Measurements from ENCODE around the gene REEP3.
A peak's percentile ranks its signal among the peaks of the same experiment; 100 is the strongest.

Gene REEP3

DNA sequence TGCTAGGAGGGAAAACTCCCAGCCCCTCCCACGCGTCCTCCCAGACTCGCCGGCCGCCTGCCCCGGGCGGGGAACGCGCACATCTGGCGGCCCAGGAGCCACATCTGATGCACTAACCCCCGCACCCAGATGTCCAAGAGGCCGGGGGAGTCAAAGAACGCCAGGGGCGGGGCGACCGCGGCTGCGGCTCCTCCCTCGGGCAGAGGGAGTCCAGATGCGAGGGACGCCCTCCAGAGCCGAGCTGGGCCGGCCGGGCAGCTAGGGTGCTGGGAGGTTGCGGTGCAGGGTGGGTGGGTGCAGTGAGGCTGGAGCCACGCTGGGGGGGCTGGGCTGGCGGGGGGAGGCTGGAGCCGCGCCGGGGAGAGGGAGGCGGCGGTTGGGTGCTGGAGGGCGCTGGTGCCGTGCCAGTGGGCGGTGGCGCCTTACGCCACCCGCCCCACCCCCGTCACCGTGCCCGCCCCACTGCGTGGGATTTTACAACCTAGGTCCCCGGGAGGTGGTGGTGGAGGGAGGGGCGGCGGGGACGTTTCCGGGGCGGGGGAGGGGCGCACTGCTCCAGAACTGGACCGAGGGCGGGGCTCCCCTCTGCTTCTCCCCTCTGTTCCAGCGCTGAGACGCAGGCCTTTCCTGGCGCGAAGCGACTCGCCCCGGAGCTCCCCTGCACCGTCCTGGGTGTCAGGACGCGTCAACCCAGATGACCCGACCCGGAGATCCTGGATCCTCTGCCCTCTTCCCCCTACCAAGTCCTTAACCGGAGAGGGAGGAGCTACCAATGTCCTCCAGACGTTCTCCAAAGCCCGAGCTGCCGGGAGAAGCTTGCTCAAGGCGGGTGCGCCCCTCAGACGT is 109.1 kb downstream of the REEP3 start:
- DNase-seq, result peak; percentile 86
- no peaks in the 10 kb centered on the region for H3K27me3 Mint-ChIP-seq
- peak overlapping the region; percentile 85 for H3K4me3 Mint-ChIP-seq
- H3K4me1 Mint-ChIP-seq (ENCODE audit: low read depth), result peaks cover 36% of the 10 kb centered on the region
- no peaks in the 10 kb centered on the region for H3K9me3 Mint-ChIP-seq
- H3K27ac Mint-ChIP-seq, result peak overlapping the region; percentile 88
- H3K36me3 Mint-ChIP-seq (ENCODE audit: low read depth), result no peaks in the 10 kb centered on the region

- Mint-ChIP-seq H3K4me3 (peak overlapping the region; percentile 85), H3K27ac (peak overlapping the region; percentile 84), H3K9me3 (no peaks in the 10 kb centered on the region), H3K4me1 (ENCODE audit: low read depth) (peaks cover 36% of the 10 kb centered on the region), H3K36me3 (ENCODE audit: low read depth) (no peaks in the 10 kb centered on the region), H3K27me3 (no peaks in the 10 kb centered on the region)
- no peak for DNase-seq
These were observed 109.9 kb downstream of the REEP3 start for GRCh38 chr10:63630931-63631680.

DNA sequence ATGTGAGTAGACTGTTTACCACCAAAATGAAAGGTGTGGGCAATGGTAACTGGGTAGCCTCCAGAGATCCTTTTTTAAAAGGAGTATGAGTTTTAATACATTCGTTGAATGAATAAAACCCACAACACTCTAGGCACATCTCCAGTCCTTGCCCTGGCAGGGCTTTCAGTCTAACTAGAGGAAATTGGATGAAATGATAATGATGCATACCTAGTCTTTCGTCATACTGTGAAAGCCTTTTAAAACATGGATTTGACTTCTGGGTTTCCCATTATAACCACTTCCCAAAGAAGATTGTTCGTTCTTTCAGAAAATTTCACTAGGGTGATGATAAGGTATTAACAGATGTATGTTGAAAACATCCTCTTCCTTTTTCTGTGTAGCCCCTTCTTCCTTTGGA is 110.8 kb downstream of the REEP3 start:
- Mint-ChIP-seq H3K4me1 (ENCODE audit: low read depth) (peaks cover 36% of the 10 kb centered on the region), H3K9me3 (no peaks in the 10 kb centered on the region), H3K36me3 (ENCODE audit: low read depth) (no peaks in the 10 kb centered on the region), H3K27me3 (no peaks in the 10 kb centered on the region), H3K4me3 (no peak overlapping the region), H3K27ac (no peak overlapping the region)
- no peak for DNase-seq

DNA sequence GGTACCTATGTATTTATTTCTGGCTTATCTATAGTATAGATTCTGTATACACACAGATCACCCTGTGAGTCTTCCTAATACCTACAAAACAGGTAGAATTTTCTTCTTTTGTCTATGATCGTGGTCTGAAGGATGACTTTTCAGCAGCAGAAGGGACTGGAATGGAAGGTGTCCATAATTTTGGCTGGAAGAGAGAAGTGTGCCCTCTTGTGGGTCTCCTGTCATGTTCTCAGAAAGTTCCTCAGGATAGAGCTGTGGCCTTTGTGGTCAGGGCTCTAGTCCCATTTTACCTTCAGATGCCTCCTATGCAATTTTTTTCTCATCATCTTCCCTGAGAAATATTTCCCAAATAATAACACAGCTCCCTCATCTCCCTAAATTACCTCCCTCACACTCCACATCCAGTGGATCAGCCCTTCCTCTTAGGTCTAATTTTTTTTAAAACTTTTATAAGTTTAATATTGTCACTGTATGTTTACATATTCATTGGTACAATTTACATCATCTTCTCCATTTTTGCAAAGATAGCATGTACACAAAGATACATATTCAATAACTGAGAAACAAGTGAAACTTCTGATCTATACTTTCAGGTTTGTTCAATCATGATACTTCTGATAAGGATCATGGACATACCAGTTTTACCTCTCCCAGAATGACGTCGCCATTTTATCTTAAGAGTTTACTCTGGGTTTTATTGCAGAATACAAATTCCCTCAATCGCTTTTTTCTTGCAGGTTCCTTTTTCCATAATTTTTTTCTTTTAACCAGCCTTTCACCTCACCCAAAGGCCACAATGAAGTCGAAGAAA is 112.7 kb downstream of the REEP3 start:
- Mint-ChIP-seq H3K4me1 (ENCODE audit: low read depth) (peaks cover 24% of the 10 kb centered on the region), H3K36me3 (ENCODE audit: low read depth) (no peaks in the 10 kb centered on the region), H3K27me3 (no peaks in the 10 kb centered on the region), H3K4me3 (no peak overlapping the region), H3K9me3 (no peaks in the 10 kb centered on the region), H3K27ac (no peak overlapping the region)
- no peak for DNase-seq

DNA sequence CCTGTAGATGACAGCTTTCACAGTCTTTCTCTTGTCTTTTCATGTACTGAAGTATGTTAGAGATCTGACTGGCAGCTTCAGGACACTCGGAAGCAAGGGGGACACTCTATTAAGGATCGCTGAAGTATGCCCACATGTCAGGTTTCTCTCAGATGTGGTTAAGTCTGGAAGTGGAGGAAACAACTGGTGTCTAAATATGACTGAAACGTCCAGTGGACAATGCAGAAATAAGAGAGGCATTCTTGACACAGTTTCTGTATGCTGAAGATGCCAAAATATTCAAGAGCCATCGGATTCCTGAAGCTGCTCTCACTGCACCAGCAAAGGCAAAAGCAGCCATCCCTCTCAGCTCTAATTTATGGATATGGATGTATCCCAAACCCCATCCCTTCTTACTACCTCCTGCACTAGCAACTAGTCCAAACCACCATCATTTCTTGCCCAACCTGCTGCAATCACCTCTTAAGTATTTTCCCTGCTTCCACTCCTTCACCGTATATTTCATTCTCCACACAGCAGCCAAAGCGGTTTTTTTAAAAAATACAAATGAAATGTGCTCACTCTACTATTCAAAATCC is 113.4 kb downstream of the REEP3 start:
- no peaks in the 10 kb centered on the region for H3K9me3 Mint-ChIP-seq

DNA sequence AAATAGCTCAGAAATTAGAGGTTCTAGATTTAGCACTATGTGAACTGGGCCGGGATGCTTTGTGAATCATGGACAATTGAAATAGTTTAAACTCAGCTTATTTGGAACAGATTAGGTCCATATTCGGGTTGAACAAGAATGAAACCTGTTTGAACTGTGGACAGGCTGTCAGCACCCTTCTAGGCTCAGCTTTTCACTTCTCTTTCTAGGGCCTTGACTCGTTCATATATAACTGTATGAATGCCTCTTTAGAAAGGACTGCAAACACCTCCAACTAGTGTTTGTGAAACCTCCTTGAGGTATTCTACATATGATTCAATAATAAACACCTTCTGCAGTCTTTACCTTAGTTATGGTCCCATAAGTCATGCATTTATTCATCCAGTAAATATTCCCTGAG is 115.6 kb downstream of the REEP3 start:
- Mint-ChIP-seq H3K4me1 (ENCODE audit: low read depth) (peaks cover 5% of the 10 kb centered on the region), H3K27ac (no peak overlapping the region), H3K9me3 (no peaks in the 10 kb centered on the region), H3K4me3 (no peak overlapping the region), H3K36me3 (ENCODE audit: low read depth) (no peaks in the 10 kb centered on the region), H3K27me3 (no peaks in the 10 kb centered on the region)
- DNase-seq, result no peak

More for the DNA sequence above, 113.4 kb downstream of the REEP3 start:
- Mint-ChIP-seq H3K36me3 (ENCODE audit: low read depth) (no peaks in the 10 kb centered on the region), H3K4me3 (no peak overlapping the region), H3K27ac (no peak overlapping the region), H3K27me3 (no peaks in the 10 kb centered on the region), H3K4me1 (ENCODE audit: low read depth) (peaks cover 17% of the 10 kb centered on the region)
- no peak for DNase-seq

DNA sequence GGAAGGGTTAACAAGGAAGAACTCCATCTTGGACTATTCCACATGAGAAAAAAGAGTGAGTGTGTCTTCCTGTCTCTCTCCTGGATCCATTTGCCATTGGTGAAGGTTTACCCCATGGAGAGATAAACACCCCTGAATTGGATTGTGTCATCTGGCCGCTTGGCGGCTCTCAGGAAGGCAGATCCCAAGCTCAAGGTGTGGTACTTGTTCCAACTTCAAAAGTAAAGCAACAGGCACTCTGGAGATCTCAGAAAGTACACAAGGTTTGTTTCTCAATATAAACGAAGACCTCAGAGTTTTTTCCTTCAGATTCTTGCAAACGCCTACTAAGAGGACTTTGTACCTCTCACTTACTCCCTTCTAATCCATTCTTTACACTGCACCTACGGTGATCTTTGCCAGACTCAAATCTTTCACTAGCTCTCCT is 116.7 kb downstream of the REEP3 start:
- no peak for DNase-seq
- no peak overlapping the region for H3K4me3 Mint-ChIP-seq
- no peaks in the 10 kb centered on the region for H3K9me3 Mint-ChIP-seq
- H3K36me3 Mint-ChIP-seq (ENCODE audit: low read depth), result no peaks in the 10 kb centered on the region
- H3K27me3 Mint-ChIP-seq, result no peaks in the 10 kb centered on the region
- H3K27ac Mint-ChIP-seq, result no peak overlapping the region
- H3K4me1 Mint-ChIP-seq (ENCODE audit: low read depth), result peaks cover 4% of the 10 kb centered on the region

DNA sequence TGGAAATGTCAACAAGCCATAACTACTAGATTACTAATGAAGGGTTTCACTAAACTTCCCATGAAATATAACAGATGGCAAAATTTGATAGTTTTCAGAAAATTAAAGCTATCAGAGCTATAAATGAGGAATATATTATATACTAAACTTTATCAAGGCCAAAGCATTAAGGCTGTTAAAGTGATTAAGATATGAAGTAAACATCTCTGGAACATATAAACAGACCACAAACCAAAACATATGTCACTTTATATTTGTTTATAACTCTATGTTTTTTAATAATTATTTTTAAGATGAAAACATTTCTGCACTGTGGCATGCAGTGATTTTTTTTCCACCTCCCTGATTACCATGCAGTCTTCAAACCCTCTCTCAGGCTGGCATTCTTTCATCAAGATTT is 120.2 kb downstream of the REEP3 start:
- Mint-ChIP-seq H3K9me3 (no peaks in the 10 kb centered on the region), H3K4me1 (ENCODE audit: low read depth) (peaks cover 10% of the 10 kb centered on the region), H3K4me3 (no peak overlapping the region), H3K27ac (no peak overlapping the region), H3K27me3 (no peaks in the 10 kb centered on the region), H3K36me3 (ENCODE audit: low read depth) (no peaks in the 10 kb centered on the region)
- DNase-seq, result no peak

DNA sequence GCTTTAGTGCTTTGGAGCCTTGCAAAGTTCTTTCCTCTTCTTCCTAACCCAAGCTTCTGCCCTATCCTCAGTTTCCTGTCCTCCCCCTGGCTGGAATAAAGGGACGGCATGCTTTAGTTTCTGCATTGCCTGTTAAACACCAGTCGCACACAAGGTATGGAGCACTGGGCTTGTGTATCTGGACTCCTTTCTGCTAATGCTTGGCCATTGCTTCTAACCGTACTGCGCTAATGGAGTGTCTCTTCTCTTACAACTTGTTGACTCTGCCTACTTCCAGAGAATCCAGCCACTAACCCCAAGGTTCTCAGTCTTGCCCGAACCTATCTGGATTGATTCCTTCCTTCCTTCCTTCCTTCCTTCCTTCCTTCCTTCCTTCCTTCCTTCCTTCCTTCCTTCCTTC is 120.6 kb downstream of the REEP3 start:
- peaks cover 10% of the 10 kb centered on the region for H3K4me1 Mint-ChIP-seq (ENCODE audit: low read depth)
- no peaks in the 10 kb centered on the region for H3K27me3 Mint-ChIP-seq
- H3K9me3 Mint-ChIP-seq, result no peaks in the 10 kb centered on the region
- H3K36me3 Mint-ChIP-seq (ENCODE audit: low read depth), result no peaks in the 10 kb centered on the region
- no peak overlapping the region for H3K4me3 Mint-ChIP-seq
- H3K27ac Mint-ChIP-seq, result no peak overlapping the region
- DNase-seq, result no peak

DNA sequence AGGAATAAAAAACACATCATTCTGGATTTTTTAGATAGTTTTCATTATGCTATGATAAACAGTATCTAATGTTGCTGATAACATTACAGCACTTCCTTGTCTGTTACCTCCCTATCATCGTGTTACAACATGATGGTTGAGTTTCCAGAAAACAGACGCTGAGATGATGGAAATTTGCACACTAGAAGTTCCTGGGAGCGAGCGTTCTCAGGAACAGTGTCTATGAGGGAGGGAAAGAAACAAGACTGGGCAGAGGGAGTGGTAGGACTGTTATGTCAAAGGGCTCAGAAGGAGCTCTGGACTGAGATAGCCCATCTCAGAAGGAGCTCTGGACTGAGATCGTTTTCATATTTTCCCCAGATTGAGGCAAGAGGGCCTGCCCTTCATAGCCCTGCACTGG is 121.6 kb downstream of the REEP3 start:
- no peak for DNase-seq
- no peaks in the 10 kb centered on the region for H3K9me3 Mint-ChIP-seq
- peaks cover 10% of the 10 kb centered on the region for H3K4me1 Mint-ChIP-seq (ENCODE audit: low read depth)
- H3K27ac Mint-ChIP-seq, result no peak overlapping the region
- no peaks in the 10 kb centered on the region for H3K27me3 Mint-ChIP-seq
- no peak overlapping the region for H3K4me3 Mint-ChIP-seq
- no peaks in the 10 kb centered on the region for H3K36me3 Mint-ChIP-seq (ENCODE audit: low read depth)

DNA sequence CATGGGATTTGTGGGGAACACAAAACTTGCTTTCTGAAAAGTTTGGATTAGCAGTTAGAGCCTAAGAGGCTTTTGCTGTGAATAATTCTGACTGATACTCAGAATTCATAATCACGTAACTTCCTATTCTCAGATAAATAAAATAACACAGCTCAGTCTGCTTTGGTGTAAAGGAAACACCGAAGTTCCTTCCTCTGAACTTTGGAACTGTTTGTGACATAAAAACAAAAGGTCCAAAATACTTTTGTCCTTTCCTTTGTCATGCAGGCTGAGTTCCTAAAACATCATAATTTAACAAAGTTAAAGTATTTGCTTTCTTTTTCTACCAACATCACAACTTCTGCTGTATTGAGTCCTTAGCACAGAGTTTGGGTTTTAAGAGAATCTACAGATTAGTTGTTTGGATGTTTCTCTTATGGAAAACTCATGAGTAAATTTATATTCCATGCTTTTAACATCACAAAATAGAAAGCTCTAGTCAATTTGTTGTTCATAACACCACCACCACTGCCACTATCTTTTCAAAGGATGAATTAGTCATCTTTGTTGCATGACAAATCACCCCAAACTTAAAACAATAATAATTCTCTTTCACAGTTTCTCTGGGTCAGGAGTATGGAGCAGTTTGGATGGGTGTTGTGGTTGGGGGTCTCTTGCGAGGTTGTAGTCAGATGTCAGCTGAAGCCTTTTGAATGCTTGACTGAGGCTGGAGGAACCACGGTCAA is 123.4 kb downstream of the REEP3 start:
- H3K36me3 Mint-ChIP-seq (ENCODE audit: low read depth), result no peaks in the 10 kb centered on the region
- no peaks in the 10 kb centered on the region for H3K27me3 Mint-ChIP-seq
- H3K27ac Mint-ChIP-seq, result no peak overlapping the region
- H3K9me3 Mint-ChIP-seq, result no peaks in the 10 kb centered on the region
- peaks cover 10% of the 10 kb centered on the region for H3K4me1 Mint-ChIP-seq (ENCODE audit: low read depth)
- no peak overlapping the region for H3K4me3 Mint-ChIP-seq
- no peak for DNase-seq

DNA sequence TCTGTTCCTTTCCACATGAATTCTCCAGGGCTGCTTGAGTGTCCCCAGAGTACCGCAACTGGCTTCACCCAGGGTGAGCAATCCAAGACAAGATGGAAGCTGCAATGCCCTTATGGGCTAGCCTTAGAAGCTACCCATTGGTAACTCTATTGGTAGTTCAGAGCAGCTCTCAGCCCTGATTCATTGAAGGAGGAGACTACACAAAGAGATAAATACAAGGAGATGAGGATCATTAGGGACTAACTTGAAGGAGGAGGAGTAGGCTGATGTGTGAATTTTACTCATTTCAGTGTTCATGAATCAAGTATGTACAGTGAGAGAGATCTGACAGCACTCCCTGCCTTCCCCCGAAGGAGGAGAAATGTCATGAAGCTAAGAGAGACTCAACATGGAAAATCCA is 124.0 kb downstream of the REEP3 start:
- H3K9me3 Mint-ChIP-seq, result no peaks in the 10 kb centered on the region
- H3K27ac Mint-ChIP-seq, result no peak overlapping the region
- DNase-seq, result no peak
- no peaks in the 10 kb centered on the region for H3K36me3 Mint-ChIP-seq (ENCODE audit: low read depth)
- no peak overlapping the region for H3K4me3 Mint-ChIP-seq
- peaks cover 10% of the 10 kb centered on the region for H3K4me1 Mint-ChIP-seq (ENCODE audit: low read depth)
- no peaks in the 10 kb centered on the region for H3K27me3 Mint-ChIP-seq

DNA sequence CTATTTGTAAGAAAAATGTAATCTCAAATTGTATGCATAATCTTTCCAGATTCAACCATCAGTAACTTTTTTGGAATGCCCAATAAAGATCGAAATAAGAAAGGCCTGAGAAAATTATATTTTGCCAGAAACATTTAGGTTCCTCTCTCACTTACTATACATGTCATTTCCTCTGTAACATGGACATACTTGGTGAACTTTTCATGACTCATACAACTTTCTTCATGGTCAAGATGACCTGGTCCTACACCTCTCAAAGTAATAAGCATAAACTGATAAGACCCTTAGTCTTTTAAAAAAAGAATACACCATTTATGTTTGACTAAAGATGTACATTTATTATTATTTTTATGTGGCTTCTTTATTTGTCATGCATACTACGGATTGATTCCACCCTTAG is 125.3 kb downstream of the REEP3 start:
- DNase-seq, result no peak
- Mint-ChIP-seq H3K36me3 (ENCODE audit: low read depth) (no peaks in the 10 kb centered on the region), H3K4me1 (ENCODE audit: low read depth) (peaks cover 10% of the 10 kb centered on the region), H3K4me3 (no peak overlapping the region), H3K27ac (no peak overlapping the region), H3K27me3 (no peaks in the 10 kb centered on the region), H3K9me3 (no peaks in the 10 kb centered on the region)

GRCh38 chr10:63651864-63652263 is 130.7 kb downstream of the REEP3 start:
- Mint-ChIP-seq H3K27ac (no peak overlapping the region), H3K36me3 (ENCODE audit: low read depth) (no peaks in the 10 kb centered on the region), H3K4me3 (no peak overlapping the region), H3K9me3 (no peaks in the 10 kb centered on the region), H3K27me3 (no peaks in the 10 kb centered on the region), H3K4me1 (ENCODE audit: low read depth) (no peaks in the 10 kb centered on the region)
- no peak for DNase-seq
